ENCODE results near the gene PIPOX.
"Not testable (repeated sequence)": the region's sequence is repeated elsewhere in the genome, so short reads cannot be mapped to it uniquely, and the experiment has no call there.

PIPOX gene

GRCh38 chr17:29080323-29080722, 37.4 kb downstream of the PIPOX start:
- Histone ChIP-seq H3K27ac (ENCODE audit: low read length) (no peak overlapping the region), H3K9me3 (ENCODE audit: control insufficient read depth, low read depth, low read length) (no peaks in the 10 kb centered on the region), H3K4me1 (ENCODE audit: control insufficient read depth, low read depth, low read length) (peaks cover 20% of the 10 kb centered on the region), H3K9ac (ENCODE audit: low read length) (no peak overlapping the region), H3K27me3 (ENCODE audit: control insufficient read depth, insufficient read depth, low read length) (no peaks in the 10 kb centered on the region), H3K4me3 (ENCODE audit: low read length) (no peak overlapping the region), H3K36me3 (ENCODE audit: control insufficient read depth, low read depth, low read length) (peaks cover 5% of the 10 kb centered on the region)

GRCh38 chr17:29080965-29081364, 38.0 kb downstream of the PIPOX start:
- no peak overlapping the region for H3K4me3 ChIP-seq (ENCODE audit: low read length)
- H3K4me1 ChIP-seq (ENCODE audit: control insufficient read depth, low read depth, low read length), result peaks cover 25% of the 10 kb centered on the region
- H3K9me3 ChIP-seq (ENCODE audit: control insufficient read depth, low read depth, low read length), result no peaks in the 10 kb centered on the region
- H3K27ac ChIP-seq (ENCODE audit: low read length), result no peak overlapping the region
- no peaks in the 10 kb centered on the region for H3K27me3 ChIP-seq (ENCODE audit: control insufficient read depth, insufficient read depth, low read length)
- peaks cover 5% of the 10 kb centered on the region for H3K36me3 ChIP-seq (ENCODE audit: control insufficient read depth, low read depth, low read length)
- H3K9ac ChIP-seq (ENCODE audit: low read length), result no peak overlapping the region

GRCh38 chr17:29084541-29085146, 41.7 kb downstream of the PIPOX start:
- Histone ChIP-seq H3K4me1 (ENCODE audit: control insufficient read depth, low read depth, low read length) (peaks cover 17% of the 10 kb centered on the region), H3K27me3 (ENCODE audit: control insufficient read depth, insufficient read depth, low read length) (no peaks in the 10 kb centered on the region), H3K9me3 (ENCODE audit: control insufficient read depth, low read depth, low read length) (no peaks in the 10 kb centered on the region), H3K4me3 (ENCODE audit: low read length) (no peak overlapping the region), H3K9ac (ENCODE audit: low read length) (no peak overlapping the region), H3K36me3 (ENCODE audit: control insufficient read depth, low read depth, low read length) (peaks cover 5% of the 10 kb centered on the region), H3K27ac (ENCODE audit: low read length) (no peak overlapping the region)

GRCh38 chr17:29085223-29085622, 42.3 kb downstream of the PIPOX start:
- peaks cover 5% of the 10 kb centered on the region for H3K36me3 ChIP-seq (ENCODE audit: control insufficient read depth, low read depth, low read length)
- no peaks in the 10 kb centered on the region for H3K9me3 ChIP-seq (ENCODE audit: control insufficient read depth, low read depth, low read length)
- no peak overlapping the region for H3K4me3 ChIP-seq (ENCODE audit: low read length)
- H3K9ac ChIP-seq (ENCODE audit: low read length), result no peak overlapping the region
- H3K27ac ChIP-seq (ENCODE audit: low read length), result no peak overlapping the region
- peaks cover 17% of the 10 kb centered on the region for H3K4me1 ChIP-seq (ENCODE audit: control insufficient read depth, low read depth, low read length)
- no peaks in the 10 kb centered on the region for H3K27me3 ChIP-seq (ENCODE audit: control insufficient read depth, insufficient read depth, low read length)

- peaks cover 6% of the 10 kb centered on the region for H3K36me3 ChIP-seq (ENCODE audit: control insufficient read depth, low read depth, low read length)
- peaks cover 17% of the 10 kb centered on the region for H3K4me1 ChIP-seq (ENCODE audit: control insufficient read depth, low read depth, low read length)
- no peak overlapping the region for H3K4me3 ChIP-seq (ENCODE audit: low read length)
- H3K27ac ChIP-seq (ENCODE audit: low read length), result no peak overlapping the region
- H3K9ac ChIP-seq (ENCODE audit: low read length), result no peak overlapping the region
- no peaks in the 10 kb centered on the region for H3K9me3 ChIP-seq (ENCODE audit: control insufficient read depth, low read depth, low read length)
- no peaks in the 10 kb centered on the region for H3K27me3 ChIP-seq (ENCODE audit: control insufficient read depth, insufficient read depth, low read length)
Measured at GRCh38 chr17:29086628-29087332, 43.8 kb downstream of the PIPOX start.

GRCh38 chr17:29088782-29089181, 45.8 kb downstream of the PIPOX start:
- not testable (repeated sequence) for H3K4me3 ChIP-seq (ENCODE audit: low read length); H3K27ac ChIP-seq (ENCODE audit: low read length); H3K9me3 ChIP-seq (ENCODE audit: control insufficient read depth, low read depth, low read length); H3K27me3 ChIP-seq (ENCODE audit: control insufficient read depth, insufficient read depth, low read length); H3K9ac ChIP-seq (ENCODE audit: low read length)
- peaks cover 17% of the 10 kb centered on the region for H3K4me1 ChIP-seq (ENCODE audit: control insufficient read depth, low read depth, low read length)
- peaks cover 15% of the 10 kb centered on the region for H3K36me3 ChIP-seq (ENCODE audit: control insufficient read depth, low read depth, low read length)

GRCh38 chr17:29089601-29090044, 46.7 kb downstream of the PIPOX start:
- H3K27me3 ChIP-seq (ENCODE audit: control insufficient read depth, insufficient read depth, low read length), result no peaks in the 10 kb centered on the region
- peaks cover 17% of the 10 kb centered on the region for H3K4me1 ChIP-seq (ENCODE audit: control insufficient read depth, low read depth, low read length)
- no peak overlapping the region for H3K4me3 ChIP-seq (ENCODE audit: low read length)
- no peaks in the 10 kb centered on the region for H3K9me3 ChIP-seq (ENCODE audit: control insufficient read depth, low read depth, low read length)
- H3K27ac ChIP-seq (ENCODE audit: low read length), result no peak overlapping the region
- peaks cover 23% of the 10 kb centered on the region for H3K36me3 ChIP-seq (ENCODE audit: control insufficient read depth, low read depth, low read length)
- H3K9ac ChIP-seq (ENCODE audit: low read length), result no peak overlapping the region

GRCh38 chr17:29090108-29090507, 47.2 kb downstream of the PIPOX start:
- Histone ChIP-seq H3K27me3 (ENCODE audit: control insufficient read depth, insufficient read depth, low read length) (no peaks in the 10 kb centered on the region), H3K9ac (ENCODE audit: low read length) (no peak overlapping the region), H3K36me3 (ENCODE audit: control insufficient read depth, low read depth, low read length) (peaks cover 28% of the 10 kb centered on the region), H3K27ac (ENCODE audit: low read length) (no peak overlapping the region), H3K9me3 (ENCODE audit: control insufficient read depth, low read depth, low read length) (no peaks in the 10 kb centered on the region), H3K4me1 (ENCODE audit: control insufficient read depth, low read depth, low read length) (peaks cover 15% of the 10 kb centered on the region), H3K4me3 (ENCODE audit: low read length) (no peak overlapping the region)

GRCh38 chr17:29090750-29091605, 48.0 kb downstream of the PIPOX start:
- Histone ChIP-seq H3K27me3 (ENCODE audit: control insufficient read depth, insufficient read depth, low read length) (no peaks in the 10 kb centered on the region), H3K4me1 (ENCODE audit: control insufficient read depth, low read depth, low read length) (peaks cover 8% of the 10 kb centered on the region), H3K9ac (ENCODE audit: low read length) (no peak overlapping the region), H3K36me3 (ENCODE audit: control insufficient read depth, low read depth, low read length) (peaks cover 29% of the 10 kb centered on the region), H3K9me3 (ENCODE audit: control insufficient read depth, low read depth, low read length) (no peaks in the 10 kb centered on the region), H3K4me3 (ENCODE audit: low read length) (no peak overlapping the region), H3K27ac (ENCODE audit: low read length) (no peak overlapping the region)

GRCh38 chr17:29091606-29092289, 48.8 kb downstream of the PIPOX start:
- Histone ChIP-seq H3K9me3 (ENCODE audit: control insufficient read depth, low read depth, low read length) (no peaks in the 10 kb centered on the region), H3K27ac (ENCODE audit: low read length) (no peak overlapping the region), H3K36me3 (ENCODE audit: control insufficient read depth, low read depth, low read length) (peaks cover 36% of the 10 kb centered on the region), H3K4me1 (ENCODE audit: control insufficient read depth, low read depth, low read length) (peaks cover 8% of the 10 kb centered on the region), H3K9ac (ENCODE audit: low read length) (no peak overlapping the region), H3K4me3 (ENCODE audit: low read length) (no peak overlapping the region), H3K27me3 (ENCODE audit: control insufficient read depth, insufficient read depth, low read length) (no peaks in the 10 kb centered on the region)

Data from iPS-18a (cell line).